IPS-18c (cell line): Measurements from ENCODE around the gene HK1.
"Not testable (repeated sequence)": the region's sequence is repeated elsewhere in the genome, so short reads cannot be mapped to it uniquely, and the experiment has no call there.

Experiments used
- H3K4me3 ChIP-seq: 2 replicates; pipeline ENCODE4 v1.7.0; 2013; ENCODE audit warnings: low read depth, mild to moderate bottlenecking, low read length, moderate library complexity; ENCODE audit not compliant: insufficient read depth
- H3K9me3 ChIP-seq: one replicate; pipeline ENCODE4 v1.6.1; 2013; ENCODE audit warnings: mild to moderate bottlenecking, low read length, moderate library complexity; ENCODE audit not compliant: control insufficient read depth, insufficient read depth

HK1 gene

DNA sequence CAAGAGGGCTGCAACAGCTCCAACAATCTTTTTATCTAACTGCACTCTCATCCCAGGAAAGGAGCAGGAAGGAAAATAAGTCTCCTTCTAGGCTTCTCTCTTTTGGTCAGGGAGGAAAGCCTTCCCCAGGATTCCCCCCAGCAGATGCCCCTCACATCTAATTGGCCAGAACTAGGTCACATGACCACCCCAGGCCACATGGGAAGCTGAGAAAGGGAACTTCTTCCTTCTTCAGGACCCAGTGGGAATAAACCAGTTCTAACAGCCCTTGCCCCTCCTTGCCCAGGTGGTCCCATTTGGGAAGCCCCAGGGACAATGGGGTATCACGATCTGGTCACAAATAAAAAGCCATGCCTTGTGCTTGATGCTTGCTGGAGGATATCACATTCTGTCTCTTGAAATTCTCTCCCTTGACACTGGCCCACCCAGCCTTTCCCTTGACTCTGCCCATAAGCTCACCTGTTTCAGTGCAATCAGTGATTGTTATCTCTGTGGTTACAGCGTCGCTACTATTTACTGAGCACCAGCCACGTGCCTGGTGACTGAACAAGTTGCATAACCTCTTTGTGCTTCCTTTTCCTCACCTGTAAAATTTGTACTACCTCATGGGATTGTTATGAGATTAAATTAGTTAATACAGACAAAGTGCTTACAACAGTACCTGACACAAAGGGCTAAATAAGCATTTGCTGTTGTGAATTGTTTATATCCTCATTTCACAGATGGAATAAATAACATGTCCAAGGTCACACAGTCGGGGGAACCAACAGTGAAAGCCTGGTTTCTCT, 147.4 kb downstream of the HK1 start:
- no peaks in the 10 kb centered on the region for H3K9me3 ChIP-seq
- H3K4me3 ChIP-seq: no peak overlapping the region

DNA sequence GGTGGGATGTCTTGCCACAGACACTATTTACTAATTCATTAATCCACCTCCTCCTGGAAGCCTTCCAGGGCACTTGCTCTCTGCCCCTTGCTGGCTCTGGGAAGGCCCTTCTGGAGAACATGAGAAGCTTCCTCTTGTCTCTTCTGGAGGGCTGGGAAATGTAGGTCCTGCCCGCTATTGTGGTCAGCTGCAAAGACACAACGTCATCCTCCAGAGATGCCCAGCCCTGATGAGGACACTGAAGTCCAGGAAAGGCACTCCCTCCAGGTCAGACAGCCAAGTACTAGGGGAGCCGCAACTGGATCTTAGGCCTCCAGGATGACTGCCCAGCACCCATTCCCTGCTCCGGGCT, 148.1 kb downstream of the HK1 start:
- Histone ChIP-seq H3K9me3 (no peaks in the 10 kb centered on the region), H3K4me3 (no peak overlapping the region)

DNA sequence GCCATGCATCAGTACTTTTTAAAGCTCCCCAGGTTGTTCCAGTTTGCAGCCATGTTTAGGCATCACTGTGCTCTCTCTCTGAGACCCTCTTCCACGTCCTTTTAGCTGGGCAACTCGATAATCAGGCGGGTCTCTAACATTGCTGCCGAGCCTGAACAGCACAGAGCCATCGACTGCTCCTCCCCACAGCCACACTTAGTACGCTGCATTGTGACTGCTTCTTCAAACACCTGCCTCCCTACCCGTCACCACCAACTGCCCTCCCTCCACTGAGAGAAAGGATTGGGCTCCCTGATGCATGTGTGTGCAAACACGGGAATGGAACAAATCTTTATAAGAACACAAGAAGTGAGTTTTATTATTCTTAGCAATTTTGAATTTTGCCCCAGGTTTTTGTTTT, 149.9 kb downstream of the HK1 start:
- H3K9me3 ChIP-seq: no peaks in the 10 kb centered on the region
- H3K4me3 ChIP-seq: no peak overlapping the region

DNA sequence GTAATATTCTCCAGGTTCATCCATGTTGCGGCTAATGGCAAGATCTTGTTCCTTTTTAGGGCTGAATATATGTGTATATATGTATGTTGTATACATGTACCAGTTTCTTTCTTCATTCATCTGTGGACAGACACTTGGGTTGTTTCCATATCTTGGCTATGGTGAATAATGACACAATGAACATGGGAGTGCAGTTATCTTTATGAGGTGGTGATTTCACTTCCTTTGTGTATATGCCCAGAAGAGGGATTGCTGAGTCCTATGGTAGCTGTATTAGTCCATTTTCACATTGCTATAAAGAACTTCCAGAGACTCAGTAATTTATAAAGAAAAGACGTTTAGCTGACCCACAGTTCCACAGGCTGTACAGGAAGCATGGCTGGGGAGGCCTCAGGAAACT, 155.9 kb downstream of the HK1 start:
- Histone ChIP-seq H3K4me3 (no peak overlapping the region), H3K9me3 (peaks cover 2% of the 10 kb centered on the region)

DNA sequence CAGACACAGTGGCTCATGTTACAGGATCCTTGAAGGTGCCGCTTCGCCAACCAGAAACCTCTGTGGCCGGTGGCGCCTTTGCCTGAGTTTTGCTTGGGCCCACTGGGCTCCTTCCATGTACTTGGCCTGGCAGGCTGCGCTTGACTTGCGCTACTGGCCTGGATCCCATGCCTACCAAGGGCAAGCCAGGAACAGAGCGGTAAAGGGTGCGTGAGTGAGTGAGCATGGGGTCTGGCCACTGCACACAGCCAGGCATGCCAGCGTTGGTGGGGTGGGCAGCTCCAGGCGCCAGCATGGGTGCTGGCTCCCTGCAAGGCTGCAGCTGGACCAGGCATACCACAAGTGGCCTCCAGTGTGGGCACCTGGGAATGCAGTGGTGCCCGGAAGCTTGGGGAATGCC, 156.6 kb downstream of the HK1 start:
- Histone ChIP-seq H3K4me3 (no peak overlapping the region), H3K9me3 (peaks cover 2% of the 10 kb centered on the region)

DNA sequence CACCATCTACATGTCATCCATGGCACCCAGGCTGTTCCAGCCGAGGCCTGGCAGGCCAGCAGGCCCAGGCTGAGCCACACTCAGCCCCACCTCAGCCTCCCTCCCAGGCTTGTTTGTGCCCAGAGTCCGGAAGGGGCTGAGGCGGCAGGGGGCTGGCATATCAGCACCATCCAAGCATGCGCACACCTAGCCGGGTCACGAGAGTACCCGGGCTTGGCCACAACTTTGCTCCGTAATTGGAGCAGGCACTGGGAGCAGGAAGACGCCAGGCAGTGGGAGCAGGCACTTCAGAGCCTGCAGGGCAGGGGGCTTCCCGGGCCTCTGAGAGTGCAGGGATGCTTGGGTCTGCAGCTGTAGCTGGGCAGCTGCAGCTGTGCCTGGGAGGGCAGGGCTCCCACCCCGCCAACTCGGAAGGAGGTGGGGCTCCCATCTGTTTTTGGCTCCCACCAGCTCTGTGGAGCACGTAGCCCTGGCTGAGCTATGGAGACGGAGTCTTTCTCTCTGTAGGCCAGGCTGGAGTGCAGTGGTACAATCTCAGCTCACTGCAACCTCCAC, 157.7 kb downstream of the HK1 start:
- H3K4me3 ChIP-seq: no peak overlapping the region
- peaks cover 2% of the 10 kb centered on the region for H3K9me3 ChIP-seq

DNA sequence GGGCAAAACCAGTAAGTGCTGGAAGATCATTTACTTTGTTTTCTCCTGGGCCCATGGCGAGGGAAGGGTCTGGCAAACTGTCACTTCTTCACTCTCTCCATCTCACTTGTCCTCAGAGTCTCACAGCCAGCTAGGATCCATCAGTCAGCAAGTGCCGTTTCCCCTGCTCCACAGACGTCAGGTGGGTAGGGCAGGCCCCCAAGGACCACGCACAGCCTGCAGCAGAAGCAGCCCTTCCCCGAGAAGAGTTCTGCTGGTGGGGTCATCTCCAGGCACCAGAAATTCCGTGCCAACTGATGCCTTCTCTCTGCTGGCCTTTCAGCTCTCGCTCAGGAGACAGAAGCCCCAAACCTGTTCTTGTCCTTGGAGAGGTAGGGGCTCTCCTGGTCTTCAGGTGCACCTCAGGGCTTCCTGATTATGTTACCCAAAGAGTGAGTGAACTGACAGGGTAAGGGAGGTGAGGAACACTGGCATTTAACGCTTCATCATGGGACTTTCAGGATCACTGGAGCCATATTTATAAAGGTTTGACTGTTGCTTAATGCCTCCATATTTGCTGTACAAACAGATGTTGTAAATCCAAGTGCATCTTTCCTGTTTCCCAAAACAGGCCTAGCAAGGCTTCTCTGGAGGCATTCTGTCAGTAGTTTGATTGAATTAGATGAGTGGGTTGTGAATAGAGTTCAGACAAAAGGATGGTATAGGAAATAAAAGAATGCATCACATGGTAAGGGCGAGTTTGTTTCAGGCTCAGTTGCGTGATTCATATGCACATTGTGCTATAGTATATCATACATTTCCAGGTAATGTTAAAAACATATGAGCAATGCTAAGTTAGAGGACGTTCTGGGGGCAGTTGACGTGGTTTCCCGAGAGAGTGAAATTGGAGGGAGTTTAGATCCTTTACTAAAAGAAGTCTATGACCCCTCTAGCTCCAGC, 159.3 kb downstream of the HK1 start:
- H3K4me3 ChIP-seq: no peak overlapping the region
- H3K9me3 ChIP-seq: peaks cover 2% of the 10 kb centered on the region

DNA sequence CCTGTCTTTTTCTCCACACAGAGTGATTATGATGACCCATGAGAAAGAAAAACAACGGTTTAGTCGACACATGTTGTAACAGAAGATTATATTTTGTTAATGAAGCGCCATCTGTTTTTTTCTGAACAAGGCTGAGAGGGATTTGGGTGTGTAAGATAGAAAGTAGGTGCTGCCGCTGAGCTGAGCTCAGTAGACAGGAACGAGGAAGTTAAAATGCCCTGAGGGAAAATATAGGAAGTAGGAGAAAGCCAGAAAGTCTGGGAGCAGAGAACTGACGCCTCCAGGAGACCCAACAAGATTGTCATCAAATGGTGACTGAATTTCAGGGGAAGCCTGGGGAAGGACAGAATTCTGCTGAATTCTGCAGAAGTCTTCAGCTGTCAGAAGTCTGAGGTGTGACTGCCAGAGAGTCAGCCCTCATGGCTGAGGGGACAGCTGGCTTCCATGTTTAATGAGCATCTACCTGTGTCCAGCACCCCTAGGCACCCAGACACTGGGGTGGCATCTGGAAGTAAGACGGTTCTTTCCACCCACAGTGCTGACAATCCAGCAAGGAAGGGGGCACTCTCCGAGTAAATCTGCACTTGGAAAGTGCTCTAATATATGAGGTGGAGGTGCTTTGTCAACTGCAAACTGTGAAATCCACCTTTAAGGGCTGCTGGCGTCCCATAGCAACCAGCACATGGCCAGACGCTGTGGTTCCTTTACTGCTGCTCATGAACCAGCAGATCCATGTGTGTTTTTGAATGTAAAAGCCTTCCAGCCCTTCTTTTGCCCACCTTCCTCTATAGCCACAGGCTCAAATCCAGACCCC, 160.4 kb downstream of the HK1 start:
- Histone ChIP-seq H3K4me3 (no peak overlapping the region), H3K9me3 (peaks cover 2% of the 10 kb centered on the region)

DNA sequence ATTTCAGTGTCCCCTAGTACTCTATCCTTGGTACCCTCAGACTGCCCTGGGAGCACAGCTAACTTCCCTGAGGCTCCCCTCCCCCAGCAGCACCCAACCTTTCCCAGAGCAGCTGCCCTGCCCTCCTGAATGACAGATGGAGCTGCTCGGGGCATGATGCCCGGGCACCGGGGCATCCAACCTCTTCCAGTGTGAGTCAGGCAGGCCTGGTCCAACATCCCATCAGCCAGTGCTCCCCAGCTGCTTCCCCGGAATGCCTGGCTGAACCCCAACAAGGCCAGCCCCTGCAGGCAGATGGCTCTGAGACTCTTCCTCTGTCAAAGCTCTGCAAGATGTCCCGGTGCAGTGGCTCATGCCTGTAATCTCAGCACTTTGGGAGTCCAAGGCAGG, 161.0 kb downstream of the HK1 start:
- Histone ChIP-seq H3K4me3 (no peak overlapping the region), H3K9me3 (peaks cover 2% of the 10 kb centered on the region)

DNA sequence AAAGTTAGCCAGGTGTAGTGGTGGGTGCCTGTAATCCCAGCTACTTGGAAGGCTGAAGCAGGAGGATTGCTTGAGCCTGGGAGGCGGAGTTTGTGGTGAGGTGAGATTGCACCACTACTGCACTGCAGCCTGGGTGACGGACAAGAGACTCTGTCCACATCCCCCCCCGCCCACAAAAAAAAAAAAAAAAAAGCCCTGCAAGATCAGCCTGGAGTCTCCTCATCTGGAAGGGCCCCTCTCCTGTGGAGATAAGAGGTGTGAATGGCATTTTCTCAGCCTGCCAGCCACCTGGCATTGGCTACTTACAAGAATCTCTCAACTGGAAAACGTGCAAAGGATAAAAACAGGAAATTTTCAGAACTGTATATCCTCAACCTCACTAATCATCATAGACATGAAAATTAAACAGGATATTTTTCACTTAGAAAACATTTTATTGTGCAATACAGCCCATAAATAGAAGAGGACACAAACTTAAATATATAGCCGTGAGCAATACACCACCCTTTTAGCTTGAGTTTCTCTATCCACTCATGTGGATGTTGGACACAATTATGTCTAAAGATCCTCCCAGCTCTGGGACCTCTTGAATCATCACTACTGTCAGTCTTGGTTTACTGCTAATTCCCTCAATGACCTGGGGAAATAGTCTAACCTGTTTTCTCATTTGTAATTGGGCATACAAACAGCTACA, 161.7 kb downstream of the HK1 start:
- H3K4me3 ChIP-seq: no peak overlapping the region

DNA sequence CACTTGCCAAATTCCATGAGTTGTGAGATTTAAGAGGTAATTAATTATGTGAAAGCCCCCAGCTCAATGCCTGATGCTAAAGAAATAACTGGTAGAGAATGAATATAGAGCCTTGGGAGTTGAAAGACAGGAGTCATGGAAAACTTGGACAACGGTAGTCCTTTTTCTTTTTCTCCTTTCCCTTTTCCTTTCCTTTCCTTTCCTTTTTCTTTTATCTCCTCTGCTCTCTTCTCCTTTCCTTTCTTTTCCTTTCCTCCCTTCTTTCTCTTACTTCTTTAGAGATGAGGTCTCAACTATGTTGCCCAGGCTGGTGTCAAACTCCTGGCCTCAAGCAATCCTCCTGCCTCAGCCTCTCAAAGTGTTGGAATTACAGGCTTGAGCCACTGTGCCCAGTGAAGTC, 165.1 kb downstream of the HK1 start:
- Histone ChIP-seq H3K9me3 (no peaks in the 10 kb centered on the region), H3K4me3 (no peak overlapping the region)

More for the DNA sequence above, 161.7 kb downstream of the HK1 start:
- H3K9me3 ChIP-seq: peaks cover 2% of the 10 kb centered on the region

DNA sequence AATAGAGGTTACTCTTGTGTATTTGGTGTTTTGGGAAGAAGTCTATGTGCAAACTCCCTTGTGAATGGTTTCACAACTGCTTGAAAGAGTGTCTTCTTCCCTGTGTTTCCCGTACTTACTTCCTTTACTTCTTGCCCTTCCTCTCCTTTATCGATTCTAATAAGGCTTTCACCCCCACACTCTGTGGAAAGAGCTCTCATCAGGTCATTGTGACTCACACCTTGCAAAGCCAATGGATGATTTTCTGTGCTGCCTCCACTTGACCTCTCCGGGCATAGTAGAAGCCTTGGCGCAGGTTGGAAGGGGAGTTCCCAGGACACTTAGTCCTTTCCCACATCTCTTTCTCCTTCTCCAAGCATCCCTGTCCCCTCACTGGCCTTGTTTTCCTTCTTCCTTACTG, 166.7 kb downstream of the HK1 start:
- H3K4me3 ChIP-seq: no peak overlapping the region
- H3K9me3 ChIP-seq: no peaks in the 10 kb centered on the region

DNA sequence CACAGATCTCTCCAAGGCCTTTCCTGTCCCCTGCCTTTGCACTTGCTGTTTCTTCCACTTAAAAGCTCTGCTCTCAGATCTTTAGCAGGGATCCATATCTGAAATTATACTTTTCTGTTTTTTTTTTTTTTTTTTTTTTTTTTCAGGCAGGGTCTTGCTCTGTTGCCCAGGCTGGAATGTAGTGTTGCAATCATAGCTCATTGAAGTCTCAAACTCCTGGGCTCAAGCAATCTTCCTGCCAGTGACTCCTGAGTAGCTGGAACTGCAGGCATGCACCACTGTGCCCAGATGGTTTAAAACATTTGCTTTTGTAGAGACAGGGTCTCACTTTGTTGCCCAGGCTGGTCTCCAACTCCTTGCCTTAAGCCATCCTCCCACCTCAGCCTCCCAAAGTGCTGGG, 167.9 kb downstream of the HK1 start:
- Histone ChIP-seq H3K4me3 (no peak overlapping the region), H3K9me3 (no peaks in the 10 kb centered on the region)

DNA sequence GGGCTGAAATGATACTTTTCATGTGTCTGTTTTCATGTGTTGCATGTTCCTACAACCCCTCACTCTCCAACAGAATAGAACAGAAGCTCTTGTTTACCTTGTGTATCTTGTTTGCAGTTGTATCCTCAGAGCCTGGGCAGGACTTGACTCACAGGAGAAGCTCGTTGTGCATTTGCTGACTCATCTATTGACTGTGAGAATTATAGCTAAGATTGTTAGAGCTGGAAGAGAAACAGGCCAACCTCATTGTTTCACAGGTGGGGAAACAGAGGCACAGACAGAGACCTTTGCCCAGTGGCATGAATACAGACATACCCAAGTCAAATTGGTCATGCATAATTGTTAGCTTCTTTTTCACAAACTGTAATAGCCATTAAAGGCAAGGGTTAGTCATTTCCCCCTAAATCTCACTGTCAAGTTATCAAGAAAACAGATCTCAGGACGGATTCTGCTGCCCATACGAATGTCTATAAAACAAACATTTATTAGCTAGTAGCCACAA, 168.4 kb downstream of the HK1 start:
- peaks cover 3% of the 10 kb centered on the region for H3K9me3 ChIP-seq
- no peak overlapping the region for H3K4me3 ChIP-seq

DNA sequence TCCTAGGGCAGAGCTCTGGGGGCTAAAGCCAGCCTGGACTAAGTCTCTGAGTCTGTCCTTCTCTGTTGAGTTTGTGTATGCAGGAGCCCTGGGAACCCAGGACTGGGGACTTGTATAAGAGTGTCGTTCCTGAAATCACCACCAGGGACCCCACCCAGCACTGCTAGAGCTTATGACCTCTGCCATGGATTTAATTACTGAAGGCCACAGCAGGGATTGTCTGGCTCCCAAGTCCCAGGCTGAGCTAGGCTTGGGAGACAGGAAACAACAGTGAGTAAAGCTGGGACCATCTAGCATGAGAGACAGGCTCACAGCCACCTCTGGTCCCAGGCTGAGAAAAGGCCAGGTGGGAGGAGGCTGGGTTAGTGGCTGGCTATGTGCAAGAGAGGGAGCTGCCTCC, 171.5 kb downstream of the HK1 start:
- H3K4me3 ChIP-seq: no peak overlapping the region
- H3K9me3 ChIP-seq: peaks cover 8% of the 10 kb centered on the region

DNA sequence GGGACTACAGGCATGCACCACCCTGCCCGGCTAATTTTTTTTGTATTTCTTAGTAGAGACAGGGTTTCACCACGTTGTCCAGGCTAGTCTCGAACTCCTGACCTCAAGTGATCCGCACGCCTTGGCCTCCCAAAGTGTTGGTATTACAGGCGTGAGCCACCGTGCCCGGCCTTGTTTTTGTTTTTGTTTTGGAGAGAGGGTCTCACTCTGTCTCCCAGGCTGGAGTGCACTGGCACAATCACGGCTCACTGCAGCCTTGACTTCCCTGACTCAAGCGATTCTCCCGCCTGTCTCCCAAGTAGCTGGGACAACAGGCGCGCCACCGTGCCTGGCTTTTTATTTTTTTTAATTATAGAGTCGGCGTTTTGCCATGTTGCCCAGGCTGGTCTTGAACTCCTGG, 172.1 kb downstream of the HK1 start:
- H3K4me3 ChIP-seq, H3K9me3 ChIP-seq: not testable (repeated sequence)
